GM23248 (cell line): Measurements from ENCODE around the gene ZNF292.

Experiments
- EZH2 ChIP-seq: fragments of 200-600 bp; sonication (generic); IDR thresholded peaks from 2 replicates; pipeline ENCODE4 v1.6.1; 2018; ENCODE audit warnings: antibody characterized with exemption, mild to moderate bottlenecking; ENCODE audit not compliant: insufficient read depth, poor library complexity, severe bottlenecking
- EZH2phosphoT487 ChIP-seq: fragments of 200-600 bp; sonication (generic); IDR thresholded peaks from 2 replicates; pipeline ENCODE4 v1.6.1; 2018; ENCODE audit warnings: antibody characterized with exemption, moderate library complexity, mild to moderate bottlenecking, low read depth; ENCODE audit not compliant: insufficient read depth

GRCh38 chr6:87244380-87244779 is 89.0 kb downstream of the ZNF292 start:
- no peak for TF ChIP-seq EZH2
- no peak for TF ChIP-seq EZH2phosphoT487
